AG09309 (cell line): ENCODE measurements around the gene PPP5C.

ENCODE experiments used
- DNase-seq: peaks from one replicate; pipeline ENCODE4 v3.0.0-alpha.2; 2010; ENCODE audit warnings: low read depth
- H3K4me3 ChIP-seq: 2 replicates; pipeline ENCODE4 v1.5.1; 2011; ENCODE audit warnings: mild to moderate bottlenecking, low read depth, low read length, moderate library complexity; ENCODE audit not compliant: control insufficient read depth
- TF ChIP-seq, protein P1 (sequence below): IDR thresholded peaks from 2 replicates; pipeline ENCODE4 v1.5.1; 2011; ENCODE audit warnings: mild to moderate bottlenecking, low read depth, low read length, inconsistent platforms; ENCODE audit not compliant: insufficient read depth, control insufficient read depth; ENCODE audit errors: missing control alignments

PPP5C gene

DNA sequence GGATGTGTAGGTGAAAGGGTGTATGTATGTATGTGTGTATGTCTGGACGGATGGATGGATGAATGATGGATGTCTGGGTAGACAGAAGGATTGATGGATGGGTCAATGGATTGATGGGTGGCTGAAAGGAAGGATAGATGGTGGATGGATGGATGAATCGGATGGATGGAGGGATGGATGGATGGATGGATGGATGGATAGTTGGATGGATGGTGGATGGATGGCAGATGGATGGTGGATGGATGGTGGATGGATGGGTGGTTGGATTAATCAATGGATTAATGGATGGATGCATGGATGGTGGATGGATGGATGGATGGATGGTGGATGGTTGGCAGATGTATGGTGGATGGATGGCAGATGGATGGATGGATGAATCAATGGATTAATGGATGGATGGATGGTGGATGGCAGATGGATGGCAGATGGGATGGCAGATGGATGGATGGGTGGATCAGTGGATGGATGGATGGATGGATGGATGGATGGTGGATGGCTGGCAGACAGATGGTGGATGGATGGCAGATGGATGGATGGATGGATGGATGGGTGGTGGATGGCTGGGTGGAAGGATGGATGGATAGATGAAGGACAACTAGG, 16.5 kb upstream of the PPP5C start:
- TF ChIP-seq, protein P1, sequence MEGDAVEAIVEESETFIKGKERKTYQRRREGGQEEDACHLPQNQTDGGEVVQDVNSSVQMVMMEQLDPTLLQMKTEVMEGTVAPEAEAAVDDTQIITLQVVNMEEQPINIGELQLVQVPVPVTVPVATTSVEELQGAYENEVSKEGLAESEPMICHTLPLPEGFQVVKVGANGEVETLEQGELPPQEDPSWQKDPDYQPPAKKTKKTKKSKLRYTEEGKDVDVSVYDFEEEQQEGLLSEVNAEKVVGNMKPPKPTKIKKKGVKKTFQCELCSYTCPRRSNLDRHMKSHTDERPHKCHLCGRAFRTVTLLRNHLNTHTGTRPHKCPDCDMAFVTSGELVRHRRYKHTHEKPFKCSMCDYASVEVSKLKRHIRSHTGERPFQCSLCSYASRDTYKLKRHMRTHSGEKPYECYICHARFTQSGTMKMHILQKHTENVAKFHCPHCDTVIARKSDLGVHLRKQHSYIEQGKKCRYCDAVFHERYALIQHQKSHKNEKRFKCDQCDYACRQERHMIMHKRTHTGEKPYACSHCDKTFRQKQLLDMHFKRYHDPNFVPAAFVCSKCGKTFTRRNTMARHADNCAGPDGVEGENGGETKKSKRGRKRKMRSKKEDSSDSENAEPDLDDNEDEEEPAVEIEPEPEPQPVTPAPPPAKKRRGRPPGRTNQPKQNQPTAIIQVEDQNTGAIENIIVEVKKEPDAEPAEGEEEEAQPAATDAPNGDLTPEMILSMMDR: no peak
- no peak for DNase-seq
- no peak overlapping the region for H3K4me3 ChIP-seq

DNA sequence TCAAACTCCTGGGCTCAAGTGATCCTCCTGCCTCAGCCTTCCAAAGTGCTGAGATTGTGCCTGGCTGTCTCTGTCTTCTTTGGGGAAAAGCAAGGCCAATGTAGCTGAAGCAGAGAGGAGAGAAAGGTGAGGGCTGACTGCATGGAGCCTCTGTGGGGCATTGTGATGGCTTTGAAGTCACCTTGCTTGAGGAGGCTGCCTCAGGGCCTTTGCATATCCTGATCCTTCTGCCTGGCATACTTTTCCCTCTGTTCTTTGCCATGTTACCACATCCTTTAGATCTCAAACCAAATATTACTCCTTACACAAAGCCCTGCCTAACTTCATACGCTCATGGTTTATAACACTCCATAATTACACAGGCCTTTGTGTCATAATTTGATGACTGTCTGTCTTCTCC, 9.4 kb upstream of the PPP5C start:
- H3K4me3 ChIP-seq: no peak overlapping the region
- DNase-seq: no peak
- TF ChIP-seq, protein P1: no peak

DNA sequence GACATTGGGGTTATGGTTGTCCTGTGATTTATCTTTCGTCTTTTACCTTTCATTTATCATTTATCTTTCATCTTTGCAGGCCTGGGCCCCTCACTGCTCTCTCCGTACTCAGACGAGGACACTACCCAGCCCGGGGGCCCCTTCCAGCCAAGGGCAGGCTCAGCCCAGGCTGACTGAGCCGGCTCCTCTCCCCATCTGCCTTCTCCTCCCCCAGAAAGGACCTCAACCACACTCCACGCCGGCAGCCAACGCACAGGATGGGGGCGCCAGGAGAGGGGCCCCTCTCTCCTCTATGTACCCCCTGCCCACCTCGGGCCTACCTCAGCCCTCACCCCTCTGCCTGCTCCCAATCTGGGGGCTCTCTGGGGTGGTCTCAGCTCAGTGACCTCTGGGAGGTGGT, 7.4 kb upstream of the PPP5C start:
- DNase-seq: no peak
- no peak overlapping the region for H3K4me3 ChIP-seq
- TF ChIP-seq, protein P1: no peak

DNA sequence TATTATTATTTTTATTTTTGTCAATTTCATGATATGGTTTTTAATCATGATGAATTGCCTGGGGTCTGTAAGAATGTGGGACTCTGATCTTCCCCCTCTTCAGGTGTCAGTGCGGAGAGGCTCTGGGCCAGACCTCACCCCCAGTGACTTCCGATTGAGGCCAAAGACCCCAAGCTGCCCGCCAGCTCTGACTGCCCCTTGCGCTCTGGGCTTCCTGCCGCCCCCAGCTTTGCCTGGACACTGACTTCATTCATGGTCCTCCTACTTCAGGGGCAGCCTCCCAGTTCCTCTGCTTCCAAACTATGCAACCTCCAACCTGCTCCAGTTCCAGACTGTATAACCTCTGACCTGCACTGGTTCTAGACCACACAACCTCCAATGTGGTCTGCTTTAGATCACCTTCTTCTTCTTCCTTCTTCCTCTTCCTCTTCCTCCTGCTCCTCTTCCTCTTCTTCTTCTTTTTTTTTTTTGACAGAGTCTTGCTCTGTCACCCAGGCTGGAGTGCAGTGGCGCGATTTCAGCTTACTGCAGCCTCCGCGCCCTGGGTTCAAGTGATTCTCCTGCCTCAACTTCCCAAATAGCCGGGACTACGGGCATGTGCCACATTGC, 6.7 kb upstream of the PPP5C start:
- no peak for DNase-seq
- H3K4me3 ChIP-seq: no peak overlapping the region
- TF ChIP-seq, protein P1: no peak

DNA sequence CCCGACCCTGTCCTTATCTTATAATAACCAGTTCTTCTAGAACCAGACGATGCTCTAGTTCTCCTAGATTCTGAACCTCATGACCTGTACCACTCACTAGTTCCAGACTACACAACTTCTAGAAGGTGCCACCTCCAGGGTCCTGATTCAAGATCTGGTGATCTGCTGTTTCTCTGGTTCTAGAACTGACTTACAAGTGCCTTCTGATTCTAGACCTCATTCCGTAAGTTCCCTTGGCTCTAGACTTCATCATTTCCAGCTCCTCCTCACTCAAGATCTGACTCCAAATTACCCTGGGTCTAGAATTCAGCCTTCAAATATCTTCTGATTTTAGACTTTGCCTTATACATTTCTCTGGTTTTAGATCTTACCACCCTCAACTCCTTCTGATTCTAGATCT, 5.0 kb upstream of the PPP5C start:
- no peak overlapping the region for H3K4me3 ChIP-seq
- TF ChIP-seq, protein P1: no peak
- no peak for DNase-seq

DNA sequence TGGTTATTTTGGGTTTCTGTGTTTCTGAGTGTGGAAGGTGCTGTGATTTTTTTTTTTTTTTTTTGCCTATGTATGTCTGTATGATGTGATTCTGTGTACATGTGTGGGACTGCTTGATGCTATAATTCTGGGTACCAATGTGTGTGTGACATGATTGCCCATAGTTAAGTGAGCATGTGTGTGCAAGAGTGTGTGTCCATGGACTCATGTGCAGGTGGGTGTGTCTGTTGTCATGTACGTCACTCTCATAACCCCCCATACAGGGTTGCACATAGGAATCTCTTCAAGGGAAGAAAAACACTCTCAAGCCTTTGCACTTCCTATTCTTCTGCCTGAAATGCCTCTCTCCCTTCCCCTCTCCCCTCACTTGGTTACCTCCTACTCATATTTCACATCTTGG, 2.5 kb upstream of the PPP5C start:
- TF ChIP-seq, protein P1: no peak
- DNase-seq: no peak
- H3K4me3 ChIP-seq: no peak overlapping the region
